K562 (cell line): ENCODE data around the gene SH3TC1.

ENCODE experiments used
- CTCF ChIP-seq, 3 experiments: IDR thresholded peaks in 2 of 3; conservative IDR thresholded peaks in 1 of 3; 2 replicates each; pipeline ENCODE4 v1.5.1; 2011 to 2012; ENCODE audit warnings: low read length in 3 of 3, mild to moderate bottlenecking in 3 of 3, control low read depth in 2 of 3, improper control_type of control experiment in 1 of 3, inconsistent platforms in 1 of 3, low read depth in 1 of 3, mixed read lengths in 1 of 3, moderate library complexity in 1 of 3; ENCODE audit not compliant: insufficient read depth in 2 of 3
- EP300 ChIP-seq: IDR thresholded peaks from 2 replicates; pipeline ENCODE4 v1.6.1; 2012; ENCODE audit warnings: low read length, improper control_type of control experiment
- EZH2 ChIP-seq: IDR thresholded peaks from 2 replicates; pipeline ENCODE4 v1.6.1; 2012; ENCODE audit warnings: low read depth, mild to moderate bottlenecking, inconsistent platforms, low read length, borderline replicate concordance
- FOXP4 ChIP-seq: sonication (generic); formaldehyde crosslinking; IDR thresholded peaks from 2 replicates; pipeline ENCODE4 v1.8.0; 2022; ENCODE audit warnings: mild to moderate bottlenecking, missing genetic modification reagents, borderline replicate concordance
- MAFG ChIP-seq: fragments of 450-650 bp; conservative IDR thresholded peaks from 2 replicates; pipeline ENCODE4 v1.6.1; 2016; ENCODE audit warnings: missing genetic modification characterization, missing compliant biosample characterization
- POLR2AphosphoS2 ChIP-seq: IDR thresholded peaks from 2 replicates; pipeline ENCODE4 v1.6.1; 2012; ENCODE audit warnings: low read length, improper control_type of control experiment
- RCOR1 ChIP-seq, 2 experiments: IDR thresholded peaks; 2 replicates each; pipeline ENCODE4 v1.6.1; 2012; ENCODE audit warnings: low read depth in 2 of 2, low read length in 2 of 2, borderline replicate concordance in 1 of 2, improper control_type of control experiment in 1 of 2
- RNF2 ChIP-seq: sonication (generic); IDR thresholded peaks from 2 replicates; pipeline ENCODE4 v1.6.1; 2016
- SIN3B ChIP-seq: fragments of 450-650 bp; IDR thresholded peaks from 2 replicates; pipeline ENCODE4 v1.6.1; 2017; ENCODE audit warnings: low read depth, mild to moderate bottlenecking, moderate library complexity
- SREBF1 ChIP-seq: fragments of 150-350 bp; IDR thresholded peaks from 2 replicates; pipeline ENCODE4 v1.6.1; 2014; ENCODE audit warnings: antibody characterized with exemption, low read depth, low read length, borderline replicate concordance
- TEAD4 ChIP-seq, 2 experiments: sonication (generic) in 1 of 2; formaldehyde crosslinking in 1 of 2; IDR thresholded peaks; 2 replicates each; pipeline versions ENCODE4 v1.6.1 to v1.8.0; 2012 to 2022; ENCODE audit warnings: borderline replicate concordance in 1 of 2, inconsistent platforms in 1 of 2, low read length in 1 of 2, mild to moderate bottlenecking in 1 of 2, missing genetic modification reagents in 1 of 2
- ZC3H11A ChIP-seq: IDR thresholded peaks from 2 replicates; pipeline ENCODE4 v1.6.1; 2012; ENCODE audit warnings: low read depth, low read length, improper control_type of control experiment
- ZNF24 ChIP-seq: fragments of 450-650 bp; IDR thresholded peaks from 2 replicates; pipeline ENCODE4 v1.6.1; 2016
- ZNF274 ChIP-seq: IDR thresholded peaks from 2 replicates; pipeline ENCODE4 v1.6.1; 2011; ENCODE audit warnings: low read depth, mild to moderate bottlenecking, low read length, moderate library complexity, borderline replicate concordance

- TF ChIP-seq EZH2, result no peak
- no peak for TF ChIP-seq ZC3H11A
- no peak for TF ChIP-seq TEAD4 (IDR thresholded peaks at IDR 0.05; ENCODE audit: low read length)
- TF ChIP-seq TEAD4 (CRISPR knock-in tag; IDR thresholded peaks at IDR 0.05; ENCODE audit: borderline replicate concordance), result no peak
- no peak for TF ChIP-seq ZNF274
- TF ChIP-seq SIN3B, result no peak
- TF ChIP-seq ZNF24, result no peak
- no peak for TF ChIP-seq RNF2
- no peak for TF ChIP-seq RCOR1 (IDR thresholded peaks at IDR 0.05; ENCODE audit: borderline replicate concordance in 1 of 2, low read depth in 2 of 2, low read length in 2 of 2)
- TF ChIP-seq MAFG (tag), result no peak
- no peak for TF ChIP-seq SREBF1
- TF ChIP-seq EP300, result no peak
- TF ChIP-seq CTCF (IDR thresholded peaks at IDR 0.05 in 2 of 3, conservative IDR thresholded peaks at IDR 0.05 in 1 of 3; ENCODE audit: insufficient read depth in 2 of 3, low read depth in 1 of 3, low read length in 3 of 3), result no peak
- TF ChIP-seq FOXP4 (CRISPR knock-in tag), result no peak
- TF ChIP-seq POLR2AphosphoS2, result no peak
These were observed 28.7 kb upstream of the SH3TC1 start for GRCh38 chr4:8170341-8170740.
